Mesothelial cell of epicardium (in vitro differentiated cells): Measurements from ENCODE around the gene SMIM1. TPM values are rescaled to one million over a fixed set of nuclear protein-coding genes. Genes with fewer than 3 reads are reported as not detected.
A peak's percentile ranks its signal among the peaks of the same experiment; 100 is the strongest.

Experiments
- DNase-seq, 2 experiments: peaks; one replicate each; pipeline ENCODE4 v3.0.0; 2021; ENCODE audit warnings: low spot score in 2 of 2; ENCODE audit not compliant: unreplicated experiment in 2 of 2
- H3K27ac Mint-ChIP-seq: 2 replicates; pipeline ENCODE4 v1.8.0; 2021; ENCODE audit warnings: mixed read lengths
- H3K27me3 Mint-ChIP-seq: 2 replicates; pipeline ENCODE4 v1.8.0; 2021; ENCODE audit warnings: low read depth, mixed read lengths
- H3K36me3 Mint-ChIP-seq: 2 replicates; pipeline ENCODE4 v1.8.0; 2021; ENCODE audit warnings: mixed read lengths
- H3K4me1 Mint-ChIP-seq: 2 replicates; pipeline ENCODE4 v1.8.0; 2021; ENCODE audit warnings: mixed read lengths
- H3K4me3 Mint-ChIP-seq: 2 replicates; pipeline ENCODE4 v1.8.0; 2021; ENCODE audit warnings: mild to moderate bottlenecking, moderate library complexity, mixed read lengths
- H3K9me3 Mint-ChIP-seq: 2 replicates; pipeline ENCODE4 v1.8.0; 2021; ENCODE audit warnings: mixed read lengths
- CTCF ChIP-seq: fragments of 200-600 bp; sonication (generic); IDR thresholded peaks from one replicate; pipeline ENCODE4 v1.5.0; 2021; ENCODE audit warnings: antibody characterized with exemption; ENCODE audit not compliant: unreplicated experiment
- total RNA-seq: library from RNA; stranded (reverse); gene quantifications from 3 replicates; pipeline ENCODE4 v1.2.1, GENCODE V29; 2021

SMIM1 gene
- total RNA-seq, 1 donor from 2014 or later, result 11.6 TPM

- H3K4me1 Mint-ChIP-seq, result peaks cover 28% of the 10 kb centered on the region
- no peak for DNase-seq
- no peaks in the 10 kb centered on the region for H3K9me3 Mint-ChIP-seq
Measured at GRCh38 chr1:3745071-3745470, 27.5 kb upstream of the SMIM1 start.

GRCh38 chr1:3745590-3746381 is 26.8 kb upstream of the SMIM1 start:
- peak overlapping the region; percentile 80 for H3K4me3 Mint-ChIP-seq
- peaks cover 18% of the 10 kb centered on the region for H3K27me3 Mint-ChIP-seq
- peaks cover 7% of the 10 kb centered on the region for H3K36me3 Mint-ChIP-seq
- peaks cover 28% of the 10 kb centered on the region for H3K4me1 Mint-ChIP-seq
- DNase-seq, result no peak
- H3K9me3 Mint-ChIP-seq, result no peaks in the 10 kb centered on the region
- no peak overlapping the region for H3K27ac Mint-ChIP-seq
- no peak for TF ChIP-seq CTCF

More at GRCh38 chr1:3745071-3745470, 27.5 kb upstream of the SMIM1 start:
- TF ChIP-seq CTCF, result no peak
- Mint-ChIP-seq H3K27me3 (peaks cover 11% of the 10 kb centered on the region), H3K27ac (no peak overlapping the region), H3K36me3 (peaks cover 7% of the 10 kb centered on the region), H3K4me3 (peak overlapping the region; percentile 80)

GRCh38 chr1:3746389-3746829 is 26.1 kb upstream of the SMIM1 start:
- Mint-ChIP-seq H3K4me1 (peaks cover 28% of the 10 kb centered on the region), H3K9me3 (no peaks in the 10 kb centered on the region), H3K36me3 (peaks cover 6% of the 10 kb centered on the region), H3K27ac (peak overlapping the region; percentile 47), H3K27me3 (peaks cover 24% of the 10 kb centered on the region), H3K4me3 (peak overlapping the region; percentile 80)
- DNase-seq, result no peak
- no peak for TF ChIP-seq CTCF

GRCh38 chr1:3746830-3747521 is 25.6 kb upstream of the SMIM1 start:
- H3K36me3 Mint-ChIP-seq, result peaks cover 3% of the 10 kb centered on the region
- peak overlapping the region; percentile 47 for H3K27ac Mint-ChIP-seq
- TF ChIP-seq CTCF, result no peak

GRCh38 chr1:3747522-3747848 is 25.1 kb upstream of the SMIM1 start:
- no peak for DNase-seq
- H3K36me3 Mint-ChIP-seq, result peaks cover under 1% of the 10 kb centered on the region
- peaks cover 28% of the 10 kb centered on the region for H3K4me1 Mint-ChIP-seq
- peaks cover 34% of the 10 kb centered on the region for H3K27me3 Mint-ChIP-seq
- no peaks in the 10 kb centered on the region for H3K9me3 Mint-ChIP-seq
- peak overlapping the region; percentile 80 for H3K4me3 Mint-ChIP-seq
- H3K27ac Mint-ChIP-seq, result no peak overlapping the region
- no peak for TF ChIP-seq CTCF

More at GRCh38 chr1:3746830-3747521, 25.6 kb upstream of the SMIM1 start:
- peak; percentile 62 to 78 for DNase-seq
- Mint-ChIP-seq H3K4me1 (peaks cover 28% of the 10 kb centered on the region), H3K27me3 (peaks cover 29% of the 10 kb centered on the region), H3K9me3 (no peaks in the 10 kb centered on the region), H3K4me3 (peak overlapping the region; percentile 80)
